Fibroblast of the aortic adventitia (primary cell): ENCODE measurements around the gene OPN1LW. TPM values are rescaled to one million over a fixed set of nuclear protein-coding genes. Genes with fewer than 3 reads are reported as not detected.

Experiments used
- total RNA-seq: library from RNA; depleted of rRNA; stranded (reverse); fragments of >200 nt; gene quantifications from 2 replicates; pipeline ENCODE4 v1.2.3, GENCODE V29; 2012; ENCODE audit warnings: low replicate concordance

OPN1LW gene
- total RNA-seq, 1 donor: not detected

Other genes with a start within 250 kb of the OPN1LW start
- gene AVPR2, start 239.6 kb upstream of the OPN1LW start, total RNA-seq: not detected in 2 replicates
- 0.27 and 6.0 TPM in 2 replicates for gene ARHGAP4, start 218.0 kb upstream of the OPN1LW start, total RNA-seq
- gene NAA10, start 209.2 kb upstream of the OPN1LW start, total RNA-seq: 25.8 and 84.7 TPM in 2 replicates
- 0.45 and 5.6 TPM in 2 replicates for gene RENBP, start 199.6 kb upstream of the OPN1LW start, total RNA-seq
- gene HCFC1, start 172.4 kb upstream of the OPN1LW start, total RNA-seq: 16.4 and 34.5 TPM in 2 replicates
- 5.3 and 7.5 TPM in 2 replicates for gene TMEM187, start 171.5 kb upstream of the OPN1LW start, total RNA-seq
- gene IRAK1, start 124.3 kb upstream of the OPN1LW start, total RNA-seq: 37.1 and 80.5 TPM in 2 replicates
- gene MECP2, start 46.5 kb upstream of the OPN1LW start, total RNA-seq: 21.6 and 27.4 TPM in 2 replicates
- not detected in 2 replicates for gene OPN1MW, start 38.4 kb downstream of the OPN1LW start, total RNA-seq
- gene OPN1MW2, start 75.5 kb downstream of the OPN1LW start, total RNA-seq: not detected in 2 replicates
- gene OPN1MW3, start 113.3 kb downstream of the OPN1LW start, total RNA-seq: not detected in 2 replicates
- gene TEX28, start 150.9 kb downstream of the OPN1LW start, total RNA-seq: not detected in 2 replicates
- not detected in 2 replicates for gene TKTL1, start 151.6 kb downstream of the OPN1LW start, total RNA-seq
- gene FLNA, start 230.4 kb downstream of the OPN1LW start, total RNA-seq: 549 and 1,365 TPM in 2 replicates
- gene EMD, start 235.1 kb downstream of the OPN1LW start, total RNA-seq: 9.6 and 29.9 TPM in 2 replicates